SK-N-SH (cell line): ENCODE data around the gene FAM83F. TPM values are rescaled to one million over a fixed set of nuclear protein-coding genes. Genes with fewer than 3 reads are reported as not detected.

Experiments
- CTCF ChIA-PET: fragments of 300-600, 350-600 bp; formaldehyde crosslinking; extraction: SDS; loops from one replicate; lab custom pipeline; 2021; lab: Yijun Ruan, JAX
- POLR2A ChIA-PET: fragments of 350-600 bp; sonication (Branson Sonifier 250); formaldehyde crosslinking; extraction: SDS; loops from one replicate; lab custom pipeline; 2020; ENCODE audit warnings: antibody characterized with exemption, inconsistent platforms; lab: Yijun Ruan, JAX
- DNase-seq: peaks from one replicate; pipeline ENCODE4 v3.0.0; 2012
- H2AFZ ChIP-seq: fragments of 200-600 bp; sonication (generic); 2 replicates; pipeline ENCODE4 v1.8.1; 2016; ENCODE audit warnings: antibody characterized with exemption, mild to moderate bottlenecking, low read depth
- H3F3A ChIP-seq: fragments of 200-600 bp; sonication (generic); replicated peaks from 2 replicates; pipeline ENCODE3; 2016; ENCODE audit warnings: antibody characterized with exemption, mild to moderate bottlenecking; ENCODE audit not compliant: insufficient read depth
- H3K27ac ChIP-seq, 2 experiments: fragments of 200-500 bp in 1 of 2; fragments of 200-600 bp in 1 of 2; sonication (Bioruptor generic) in 1 of 2; sonication (generic), shearing (Covaris generic) in 1 of 2; 2 replicates each; pipeline versions ENCODE4 v1.5.1 to v1.6.1; 2014 to 2016; ENCODE audit warnings: low read depth in 2 of 2, inconsistent platforms in 1 of 2, low read length in 1 of 2, mild to moderate bottlenecking in 1 of 2, mixed read lengths in 1 of 2
- H3K27me3 ChIP-seq: fragments of 200-600 bp; sonication (generic), shearing (Covaris generic); 2 replicates; pipeline ENCODE4 v1.6.1; 2016; ENCODE audit warnings: mixed run types; ENCODE audit not compliant: insufficient read depth
- H3K36me3 ChIP-seq, 2 experiments: fragments of 200-500 bp in 1 of 2; fragments of 200-600 bp in 1 of 2; sonication (Bioruptor generic) in 1 of 2; sonication (generic) in 1 of 2; replicated peaks in 1 of 2; 2 replicates each; pipeline versions ENCODE3 to v1.5.1; 2014 to 2016; ENCODE audit warnings: low read length in 1 of 2, mild to moderate bottlenecking in 1 of 2; ENCODE audit not compliant: insufficient read depth in 2 of 2, control insufficient read depth in 1 of 2
- H3K4me1 ChIP-seq, 2 experiments: fragments of 200-500 bp in 1 of 2; fragments of 200-600 bp in 1 of 2; sonication (Bioruptor generic) in 1 of 2; sonication (generic), shearing (Covaris generic) in 1 of 2; 2 replicates each; pipeline versions ENCODE4 v1.5.1 to v1.6.1; 2014 to 2016; ENCODE audit warnings: low read depth in 1 of 2, low read length in 1 of 2, mixed run types in 1 of 2; ENCODE audit not compliant: insufficient read depth in 2 of 2, control insufficient read depth in 1 of 2
- H3K4me2 ChIP-seq: fragments of 200-600 bp; sonication (generic), shearing (Covaris generic); 2 replicates; pipeline ENCODE4 v1.6.1; 2017; ENCODE audit warnings: mixed run types
- H3K4me3 ChIP-seq, 2 experiments: fragments of 200-500 bp in 1 of 2; fragments of 200-600 bp in 1 of 2; sonication (Bioruptor generic) in 1 of 2; sonication (generic), shearing (Covaris generic) in 1 of 2; 2 replicates each; pipeline versions ENCODE4 v1.5.1 to v1.8.1; 2014 to 2016; ENCODE audit warnings: low read depth in 2 of 2, inconsistent platforms in 1 of 2, low read length in 1 of 2, mild to moderate bottlenecking in 1 of 2, mixed read lengths in 1 of 2, moderate library complexity in 1 of 2
- H3K79me2 ChIP-seq: fragments of 200-600 bp; sonication (generic); 2 replicates; pipeline ENCODE4 v1.8.1; 2017; ENCODE audit warnings: mild to moderate bottlenecking; ENCODE audit not compliant: insufficient read depth
- H3K9ac ChIP-seq: fragments of 200-600 bp; sonication (generic); 2 replicates; pipeline ENCODE4 v1.6.1; 2017; ENCODE audit warnings: mixed run types
- H3K9me2 ChIP-seq: fragments of 200-600 bp; sonication (generic); 2 replicates; pipeline ENCODE4 v1.6.1; 2017; ENCODE audit warnings: mixed run types
- H3K9me3 ChIP-seq: fragments of 200-600 bp; sonication (generic); 2 replicates; pipeline ENCODE4 v1.6.1; 2017; ENCODE audit warnings: mixed run types, mild to moderate bottlenecking, moderate library complexity
- H4K20me1 ChIP-seq: fragments of 200-600 bp; sonication (generic); 2 replicates; pipeline ENCODE4 v1.6.1; 2017; ENCODE audit warnings: mild to moderate bottlenecking, mixed run types; ENCODE audit not compliant: insufficient read depth
- CHD2 ChIP-seq: fragments of 150-350 bp; IDR thresholded peaks from 2 replicates; pipeline ENCODE4 v1.6.1; 2018; ENCODE audit warnings: low read length; ENCODE audit not compliant: partially characterized antibody
- ELF1 ChIP-seq: IDR thresholded peaks from 2 replicates; pipeline ENCODE4 v1.4.0; 2012
- EZH2phosphoT487 ChIP-seq: fragments of 200-600 bp; sonication (generic); IDR thresholded peaks from 2 replicates; pipeline ENCODE4 v1.6.1; 2017; ENCODE audit warnings: low read depth, mixed run types, mild to moderate bottlenecking, antibody characterized with exemption, moderate library complexity, borderline replicate concordance
- FOXJ3 ChIP-seq: sonication (generic); formaldehyde crosslinking; IDR thresholded peaks from 2 replicates; pipeline ENCODE4 v1.5.1; 2020; ENCODE audit warnings: mild to moderate bottlenecking, missing genetic modification reagents
- FOXM1 ChIP-seq: IDR thresholded peaks from 2 replicates; pipeline ENCODE4 v1.4.0; 2012; ENCODE audit warnings: low read depth, mild to moderate bottlenecking
- GABPA ChIP-seq: IDR thresholded peaks from 2 replicates; pipeline ENCODE4 v1.4.0; 2012; ENCODE audit warnings: low read depth, mild to moderate bottlenecking
- GATA2 ChIP-seq: sonication (generic); formaldehyde crosslinking; IDR thresholded peaks from 2 replicates; pipeline ENCODE4 v1.5.0; 2020; ENCODE audit warnings: mild to moderate bottlenecking, missing genetic modification reagents
- JUND ChIP-seq: IDR thresholded peaks from 2 replicates; pipeline ENCODE4 v1.4.0; 2012
- MXI1 ChIP-seq: IDR thresholded peaks from 2 replicates; pipeline ENCODE4 v1.6.1; 2012; ENCODE audit warnings: mild to moderate bottlenecking, low read depth, low read length, improper control_type of control experiment
- NRF1 ChIP-seq: IDR thresholded peaks from 2 replicates; pipeline ENCODE4 v1.6.1; 2012; ENCODE audit warnings: low read depth, mild to moderate bottlenecking, low read length
- RAD21 ChIP-seq: IDR thresholded peaks from 2 replicates; pipeline ENCODE4 v1.6.1; 2012; ENCODE audit warnings: mild to moderate bottlenecking, low read length
- REST ChIP-seq: IDR thresholded peaks from 2 replicates; pipeline ENCODE4 v1.6.1; 2012; ENCODE audit warnings: mild to moderate bottlenecking, low read depth, low read length, moderate library complexity
- RXRA ChIP-seq: IDR thresholded peaks from 2 replicates; pipeline ENCODE4 v1.4.0; 2012; ENCODE audit warnings: low read depth, mild to moderate bottlenecking, borderline replicate concordance
- SIN3A ChIP-seq: IDR thresholded peaks from 2 replicates; pipeline ENCODE4 v1.6.1; 2012; ENCODE audit warnings: low read depth, mild to moderate bottlenecking, low read length, moderate library complexity, borderline replicate concordance
- TCF12 ChIP-seq: IDR thresholded peaks from 2 replicates; pipeline ENCODE4 v1.4.0; 2012
- TEAD4 ChIP-seq: IDR thresholded peaks from 2 replicates; pipeline ENCODE4 v1.4.0; 2012; ENCODE audit warnings: mild to moderate bottlenecking, borderline replicate concordance; ENCODE audit not compliant: insufficient read depth
- WGBS: methylation state at CpG from one replicate; pipeline ENCODE4 v1.1.6; 2017; ENCODE audit warnings: low lambda C conversion rate; 5-methylcytosine and 5-hydroxymethylcytosine counted together
- polyA plus RNA-seq, 3 experiments: library from polyadenylated mRNA; depleted of rRNA; stranded (reverse); fragments of >200 nt; gene quantifications; 2 replicates each; pipeline ENCODE4 v1.2.3, GENCODE V29; 2012
- TF ChIP-seq, protein P1 (sequence below): IDR thresholded peaks from 2 replicates; pipeline ENCODE4 v1.4.0; 2012; ENCODE audit warnings: low read depth
- TF ChIP-seq, protein P2 (sequence below): fragments of 150-350 bp; IDR thresholded peaks from 2 replicates; pipeline ENCODE4 v1.6.1; 2017; ENCODE audit warnings: antibody characterized with exemption, low read length, low read depth, borderline replicate concordance

The FAM83F gene
- polyA plus RNA-seq, 1 of the 3 experiments (the other 2 are of a cell fraction) = not detected

DNA sequence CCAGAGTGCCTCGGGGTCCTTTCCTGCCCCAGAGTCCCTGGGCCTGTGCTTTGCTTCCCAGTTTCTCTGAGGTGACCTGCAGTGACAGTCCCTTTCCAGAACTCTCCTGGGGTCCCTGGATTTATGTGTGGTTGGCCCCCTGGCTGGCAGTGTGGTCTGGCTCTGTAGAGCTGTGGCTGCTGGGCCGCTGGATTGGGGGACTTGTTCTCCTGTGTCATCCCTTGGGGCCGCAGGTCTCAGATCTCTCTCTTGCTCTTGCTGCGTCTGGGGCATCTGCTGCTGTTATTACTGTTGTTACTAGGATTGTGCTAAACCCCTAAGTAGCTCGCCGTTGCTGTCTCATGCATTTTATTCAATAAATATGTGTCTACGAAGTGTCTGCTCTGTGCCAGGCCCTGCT, 31.9 kb downstream of the FAM83F start:
- peaks cover 0 to 11% of the 10 kb centered on the region in 2 experiments; a peak in 1 of 4 replicates for H3K4me1 ChIP-seq
- H2AFZ ChIP-seq = no peak overlapping the region
- H3K9me3 ChIP-seq = no peaks in the 10 kb centered on the region
- H3K27ac ChIP-seq = no peak overlapping the region
- TF ChIP-seq MXI1 (no peak), NRF1 (no peak), TEAD4 (no peak), FOXJ3 (CRISPR knock-in tag) (no peak), GATA2 (CRISPR knock-in tag) (no peak), GABPA (no peak), FOXM1 (no peak), SIN3A (no peak), ELF1 (no peak), TCF12 (no peak), REST (no peak), CHD2 (no peak), RAD21 (no peak), RXRA (no peak), EZH2phosphoT487 (no peak), JUND (no peak)
- TF ChIP-seq, protein P1, sequence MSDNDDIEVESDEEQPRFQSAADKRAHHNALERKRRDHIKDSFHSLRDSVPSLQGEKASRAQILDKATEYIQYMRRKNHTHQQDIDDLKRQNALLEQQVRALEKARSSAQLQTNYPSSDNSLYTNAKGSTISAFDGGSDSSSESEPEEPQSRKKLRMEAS = no peak
- TF ChIP-seq, protein P2, sequence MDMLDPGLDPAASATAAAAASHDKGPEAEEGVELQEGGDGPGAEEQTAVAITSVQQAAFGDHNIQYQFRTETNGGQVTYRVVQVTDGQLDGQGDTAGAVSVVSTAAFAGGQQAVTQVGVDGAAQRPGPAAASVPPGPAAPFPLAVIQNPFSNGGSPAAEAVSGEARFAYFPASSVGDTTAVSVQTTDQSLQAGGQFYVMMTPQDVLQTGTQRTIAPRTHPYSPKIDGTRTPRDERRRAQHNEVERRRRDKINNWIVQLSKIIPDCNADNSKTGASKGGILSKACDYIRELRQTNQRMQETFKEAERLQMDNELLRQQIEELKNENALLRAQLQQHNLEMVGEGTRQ = no peak
- no peaks in the 10 kb centered on the region for H4K20me1 ChIP-seq
- no peak overlapping the region for H3K9ac ChIP-seq
- no peaks in the 10 kb centered on the region for H3F3A ChIP-seq
- DNase-seq = no peak
- H3K79me2 ChIP-seq = no peaks in the 10 kb centered on the region
- 80% methylated on average over 2 of the region's 7 CpGs for WGBS
- H3K4me3 ChIP-seq = no peak overlapping the region
- no peaks in the 10 kb centered on the region for H3K27me3 ChIP-seq
- no peaks in the 10 kb centered on the region for H3K36me3 ChIP-seq
- POLR2A ChIA-PET = no interaction called here
- no peak overlapping the region for H3K4me2 ChIP-seq
- no peaks in the 10 kb centered on the region for H3K9me2 ChIP-seq
- CTCF ChIA-PET = interaction anchor here (1.3 to 3.4 kb wide), 4 partner anchors 9 to 492 kb away, joined by 3 to 32 read pairs (median 9); no protein-coding TSS in a partner anchor
